MM.1S (cell line): Measurements from ENCODE around the gene CHST15.

ENCODE experiments used
- DNase-seq: peaks from one replicate; pipeline ENCODE4 v3.0.0-alpha.2; 2015
- H2AFZ ChIP-seq: fragments of 300-600 bp; sonication (generic); 2 replicates; pipeline ENCODE4 v1.6.0; 2016; ENCODE audit warnings: antibody characterized with exemption, low read length
- H3F3A ChIP-seq: fragments of 300-600 bp; sonication (generic); 2 replicates; pipeline ENCODE4 v1.6.1; 2016; ENCODE audit warnings: mild to moderate bottlenecking, antibody characterized with exemption, low read length, moderate library complexity, mixed read lengths; ENCODE audit not compliant: insufficient read depth
- H3K27ac ChIP-seq: fragments of 300-600 bp; sonication (generic); 2 replicates; pipeline ENCODE4 v1.5.1; 2016; ENCODE audit warnings: mild to moderate bottlenecking, low read length
- H3K27me3 ChIP-seq: fragments of 300-600 bp; sonication (generic); replicated peaks from 2 replicates; pipeline ENCODE4 v1.6.0; 2016; ENCODE audit warnings: low read length; ENCODE audit not compliant: insufficient read depth
- H3K36me3 ChIP-seq: fragments of 300-600 bp; sonication (generic); replicated peaks from 2 replicates; pipeline ENCODE4 v1.6.1; 2016; ENCODE audit warnings: mild to moderate bottlenecking, low read length, mixed read lengths; ENCODE audit not compliant: insufficient read depth
- H3K4me1 ChIP-seq: fragments of 300-600 bp; sonication (generic); 2 replicates; pipeline ENCODE4 v1.6.1; 2016; ENCODE audit warnings: low read length, mixed read lengths
- H3K4me2 ChIP-seq: fragments of 300-600 bp; sonication (generic); 2 replicates; pipeline ENCODE4 v1.6.0; 2016; ENCODE audit warnings: low read depth, low read length
- H3K4me3 ChIP-seq: fragments of 300-600 bp; sonication (generic); 2 replicates; pipeline ENCODE4 v1.5.1; 2016; ENCODE audit warnings: low read length, mixed read lengths
- H3K79me2 ChIP-seq: fragments of 300-600 bp; sonication (generic); 2 replicates; pipeline ENCODE4 v1.6.1; 2016; ENCODE audit warnings: mixed run types, low read length, mixed read lengths
- H3K9ac ChIP-seq: fragments of 300-600 bp; sonication (generic); 2 replicates; pipeline ENCODE4 v1.6.1; 2016; ENCODE audit warnings: low read length, mixed read lengths
- H3K9me2 ChIP-seq: fragments of 300-600 bp; sonication (generic); replicated peaks from 2 replicates; pipeline ENCODE4 v1.6.1; 2016; ENCODE audit warnings: mild to moderate bottlenecking, low read length, mixed read lengths; ENCODE audit not compliant: insufficient read depth
- H3K9me3 ChIP-seq: fragments of 300-600 bp; sonication (generic); replicated peaks from 2 replicates; pipeline ENCODE4 v1.6.1; 2016; ENCODE audit warnings: mild to moderate bottlenecking, low read length, mixed read lengths; ENCODE audit not compliant: insufficient read depth
- H4K20me1 ChIP-seq: fragments of 300-600 bp; sonication (generic); 2 replicates; pipeline ENCODE4 v1.6.1; 2016; ENCODE audit warnings: mild to moderate bottlenecking, low read length, moderate library complexity, mixed read lengths; ENCODE audit not compliant: insufficient read depth
- CTCF ChIP-seq: fragments of 300-600 bp; sonication (generic); IDR thresholded peaks from 2 replicates; pipeline ENCODE4 v1.5.1; 2016; ENCODE audit warnings: antibody characterized with exemption, low read length, mixed read lengths
- EZH2 ChIP-seq: fragments of 300-600 bp; sonication (generic); optimal IDR thresholded peaks from 2 replicates; pipeline ENCODE3; 2017; ENCODE audit warnings: low read depth, mild to moderate bottlenecking, antibody characterized with exemption, low read length, mixed read lengths
- EZH2phosphoT487 ChIP-seq: fragments of 300-600 bp; sonication (generic); IDR thresholded peaks from 2 replicates; pipeline ENCODE4 v1.6.1; 2018; ENCODE audit warnings: antibody characterized with exemption, low read length

Gene CHST15

GRCh38 chr10:124028700-124029480, 64.5 kb downstream of the CHST15 start:
- H3K27me3 ChIP-seq: no peaks in the 10 kb centered on the region
- no peaks in the 10 kb centered on the region for H4K20me1 ChIP-seq
- DNase-seq: no peak
- H3K9me2 ChIP-seq: no peaks in the 10 kb centered on the region
- no peak overlapping the region for H3K4me2 ChIP-seq
- no peak overlapping the region for H2AFZ ChIP-seq
- H3K79me2 ChIP-seq: peaks cover 99% of the 10 kb centered on the region
- TF ChIP-seq EZH2 (no peak), CTCF (no peak), EZH2phosphoT487 (no peak)
- no peaks in the 10 kb centered on the region for H3K4me1 ChIP-seq
- H3F3A ChIP-seq: no peaks in the 10 kb centered on the region
- no peak overlapping the region for H3K4me3 ChIP-seq
- no peak overlapping the region for H3K27ac ChIP-seq
- H3K36me3 ChIP-seq: peaks cover 29% of the 10 kb centered on the region
- H3K9ac ChIP-seq: no peak overlapping the region
- no peaks in the 10 kb centered on the region for H3K9me3 ChIP-seq

- no peaks in the 10 kb centered on the region for H3K9me2 ChIP-seq
- H3K9me3 ChIP-seq: no peaks in the 10 kb centered on the region
- DNase-seq: no peak
- H3K36me3 ChIP-seq: peaks cover 21% of the 10 kb centered on the region; the same call in 1 of the 2 replicates
- no peak overlapping the region for H2AFZ ChIP-seq
- H3K27ac ChIP-seq: no peak overlapping the region
- H3K4me3 ChIP-seq: no peak overlapping the region
- H3F3A ChIP-seq: no peaks in the 10 kb centered on the region
- H3K27me3 ChIP-seq: no peaks in the 10 kb centered on the region
- H4K20me1 ChIP-seq: no peaks in the 10 kb centered on the region
- TF ChIP-seq EZH2 (no peak), EZH2phosphoT487 (no peak), CTCF (no peak)
- H3K79me2 ChIP-seq: peaks cover 95% of the 10 kb centered on the region
- no peaks in the 10 kb centered on the region for H3K4me1 ChIP-seq
- H3K4me2 ChIP-seq: no peak overlapping the region
- H3K9ac ChIP-seq: no peak overlapping the region
Observed at GRCh38 chr10:124027651-124028050, 65.7 kb downstream of the CHST15 start.

- Histone ChIP-seq H3F3A (no peaks in the 10 kb centered on the region; the same call in 1 of the 2 replicates), H4K20me1 (no peaks in the 10 kb centered on the region), H3K27ac (no peak overlapping the region), H3K9me3 (no peaks in the 10 kb centered on the region), H3K36me3 (peaks cover 21% of the 10 kb centered on the region), H3K4me2 (no peak overlapping the region), H2AFZ (no peak overlapping the region), H3K4me3 (no peak overlapping the region), H3K79me2 (peaks cover 95% of the 10 kb centered on the region), H3K9ac (no peak overlapping the region), H3K9me2 (no peaks in the 10 kb centered on the region), H3K4me1 (no peaks in the 10 kb centered on the region), H3K27me3 (no peaks in the 10 kb centered on the region)
- TF ChIP-seq CTCF: no peak
- no peak for TF ChIP-seq EZH2phosphoT487
- TF ChIP-seq EZH2: no peak
- DNase-seq: no peak
Observed at GRCh38 chr10:124027031-124027611, 66.3 kb downstream of the CHST15 start.
